Endothelial cell of umbilical vein (primary cell): Measurements from ENCODE around the gene GOLPH3. TPM values are rescaled to one million over a fixed set of nuclear protein-coding genes. Genes with fewer than 3 reads are reported as not detected.

Experiments
- BruUV-seq: library from RNA; stranded (reverse); fragments of 400-500 nt; replicated peaks from 2 replicates; lab custom pipeline; 2021; lab: Mats Ljungman, UMichigan
- CTCF ChIA-PET: fragments of 300-600, 350-600 bp; sonication (Branson Sonifier 250); formaldehyde crosslinking; loops from one replicate; lab custom pipeline; 2021; ENCODE audit warnings: antibody characterized with exemption, inconsistent platforms; lab: Charles Lee
- POLR2A ChIA-PET: fragments of 300-600, 350-600 bp; sonication (Branson Sonifier 250); formaldehyde crosslinking; loops from one replicate; lab custom pipeline; 2021; ENCODE audit warnings: antibody characterized with exemption, inconsistent platforms; lab: Charles Lee
- DNase-seq: peaks from one replicate; pipeline ENCODE4 v3.0.0-alpha.2; 2011; ENCODE audit warnings: low read depth, low spot score
- FAIRE-seq: peaks from 2 replicates; lab custom pipeline; 2011; peaks lifted over from hg19 to GRCh38; lab: Jason Lieb, UNC
- H2AFZ ChIP-seq: 2 replicates; pipeline ENCODE4 v1.6.0; 2012; ENCODE audit warnings: low read depth, low read length, control low read depth, inconsistent platforms
- H3K27ac ChIP-seq: 2 replicates; pipeline ENCODE4 v1.5.1; 2011; ENCODE audit warnings: low read depth, mild to moderate bottlenecking, control low read depth, low read length, moderate library complexity; ENCODE audit not compliant: insufficient read depth
- H3K27me3 ChIP-seq, 2 experiments: 2 replicates each; pipeline versions ENCODE4 v1.6.0 to v1.6.1; 2011; ENCODE audit warnings: low read length in 2 of 2, mixed read lengths in 1 of 2; ENCODE audit not compliant: control insufficient read depth in 2 of 2, insufficient read depth in 2 of 2
- H3K36me3 ChIP-seq, 2 experiments: 2 replicates in 1 of 2; 3 replicates in 1 of 2; pipeline ENCODE4 v1.5.1; 2011; ENCODE audit warnings: low read length in 2 of 2, mild to moderate bottlenecking in 1 of 2, moderate library complexity in 1 of 2; ENCODE audit not compliant: control insufficient read depth in 2 of 2, insufficient read depth in 2 of 2; ENCODE audit errors: extremely low read depth in 1 of 2
- H3K4me1 ChIP-seq: 3 replicates; pipeline ENCODE4 v1.5.1; 2011; ENCODE audit warnings: mild to moderate bottlenecking, low read length; ENCODE audit not compliant: control insufficient read depth, insufficient read depth; ENCODE audit errors: extremely low read depth
- H3K4me2 ChIP-seq: 2 replicates; pipeline ENCODE4 v1.6.1; 2011; ENCODE audit warnings: low read length, control low read depth, mixed read lengths; ENCODE audit not compliant: insufficient read depth
- H3K4me3 ChIP-seq, 3 experiments: fragments of 200-600 bp in 1 of 3; sonication (generic), shearing (Covaris generic) in 1 of 3; replicated peaks in 1 of 3; 2 replicates each; pipeline ENCODE4 v1.5.1; 2011 to 2016; ENCODE audit warnings: control low read depth in 3 of 3, low read length in 3 of 3, mild to moderate bottlenecking in 2 of 3, inconsistent platforms in 1 of 3, low read depth in 1 of 3, moderate library complexity in 1 of 3; ENCODE audit not compliant: insufficient read depth in 1 of 3
- H3K79me2 ChIP-seq: 2 replicates; pipeline ENCODE4 v1.6.0; 2012; ENCODE audit warnings: low read length, inconsistent platforms; ENCODE audit not compliant: control insufficient read depth, insufficient read depth
- H3K9ac ChIP-seq: replicated peaks from 2 replicates; pipeline ENCODE3; 2011; ENCODE audit warnings: low read length, control low read depth; ENCODE audit not compliant: insufficient read depth; ENCODE audit errors: extremely low read depth
- H3K9me1 ChIP-seq: replicated peaks from 3 replicates; pipeline ENCODE4 v1.6.0; 2011; ENCODE audit warnings: mild to moderate bottlenecking, low read length; ENCODE audit not compliant: control insufficient read depth, insufficient read depth; ENCODE audit errors: extremely low read depth
- H3K9me3 ChIP-seq: replicated peaks from 2 replicates; pipeline ENCODE4 v1.5.1; 2012; ENCODE audit warnings: low read length, inconsistent platforms; ENCODE audit not compliant: control insufficient read depth, insufficient read depth
- H4K20me1 ChIP-seq: replicated peaks from 2 replicates; pipeline ENCODE3; 2011; ENCODE audit warnings: mild to moderate bottlenecking, low read length; ENCODE audit not compliant: control insufficient read depth, insufficient read depth; ENCODE audit errors: extremely low read depth
- EZH2 ChIP-seq: IDR thresholded peaks from 2 replicates; pipeline ENCODE4 v1.6.1; 2012; ENCODE audit warnings: borderline replicate concordance, low read depth, mild to moderate bottlenecking, moderate library complexity, low read length, inconsistent platforms; ENCODE audit not compliant: severe bottlenecking
- GATA2 ChIP-seq: IDR thresholded peaks from 2 replicates; pipeline ENCODE4 v1.7.0; 2011; ENCODE audit warnings: low read depth, mild to moderate bottlenecking, moderate library complexity, mixed read lengths, low read length; ENCODE audit not compliant: insufficient read length, insufficient read depth
- JUN ChIP-seq: IDR thresholded peaks from 2 replicates; pipeline ENCODE4 v1.6.1; 2011; ENCODE audit warnings: borderline replicate concordance, low read depth; ENCODE audit not compliant: insufficient read length, insufficient read depth
- MYC ChIP-seq: IDR thresholded peaks from one replicate; pipeline ENCODE4 v1.6.1; 2011; ENCODE audit warnings: mild to moderate bottlenecking, low read depth, low read length
- POLR2AphosphoS5 ChIP-seq: IDR thresholded peaks from 2 replicates; pipeline ENCODE4 v1.6.1; 2012; ENCODE audit warnings: low read depth, mild to moderate bottlenecking, control low read depth, low read length, moderate library complexity; ENCODE audit not compliant: insufficient read depth
- dilution Hi-C: fragments of 300-500 bp; cut with MboI; formaldehyde crosslinking; loops from one replicate; pipeline ENCODE4 v1.15.0; 2019; ENCODE audit warnings: low sequenced_read_pairs; ENCODE audit not compliant: extremely low pct_ligation_motif_present
- intact Hi-C: fragments of 100-400 bp; cut with micrococcal nuclease; formaldehyde crosslinking; loops from one replicate; pipeline ENCODE4 v1.10.0; 2022
- polyA plus RNA-seq, 4 experiments: library from polyadenylated mRNA; depleted of rRNA in 3 of 4; stranded (reverse) in 3 of 4; unstranded in 1 of 4; fragments of >200 nt; gene quantifications; 2 replicates each; pipeline versions ENCODE4 v1.2.1 to v1.2.3, GENCODE V29; 2011 to 2012; ENCODE audit warnings: missing spikeins in 1 of 4
- total RNA-seq: library from RNA; stranded (reverse); gene quantifications from 2 replicates; pipeline ENCODE4 v1.2.3, GENCODE V29; 2021
- TF ChIP-seq, protein P1 (sequence below), 2 donors: IDR thresholded peaks; 1 replicate in 1 of 2; 2 replicates in 1 of 2; pipeline ENCODE4 v1.5.1; 2011; ENCODE audit warnings: low read length in 2 of 2, mild to moderate bottlenecking in 2 of 2, moderate library complexity in 2 of 2, control low read depth in 1 of 2, inconsistent platforms in 1 of 2, low read depth in 1 of 2; ENCODE audit not compliant: insufficient read depth in 1 of 2; ENCODE audit errors: extremely low read depth in 1 of 2
- TF ChIP-seq, protein P2 (sequence below): IDR thresholded peaks from 2 replicates; pipeline ENCODE4 v1.6.1; 2011; ENCODE audit not compliant: insufficient read depth, insufficient read length

The GOLPH3 gene
- total and polyA plus RNA-seq, 2 donors (not counting 3 experiments of a cell fraction or from before 2014, with no cell fraction given) = 38.1 to 70.2 TPM

DNA sequence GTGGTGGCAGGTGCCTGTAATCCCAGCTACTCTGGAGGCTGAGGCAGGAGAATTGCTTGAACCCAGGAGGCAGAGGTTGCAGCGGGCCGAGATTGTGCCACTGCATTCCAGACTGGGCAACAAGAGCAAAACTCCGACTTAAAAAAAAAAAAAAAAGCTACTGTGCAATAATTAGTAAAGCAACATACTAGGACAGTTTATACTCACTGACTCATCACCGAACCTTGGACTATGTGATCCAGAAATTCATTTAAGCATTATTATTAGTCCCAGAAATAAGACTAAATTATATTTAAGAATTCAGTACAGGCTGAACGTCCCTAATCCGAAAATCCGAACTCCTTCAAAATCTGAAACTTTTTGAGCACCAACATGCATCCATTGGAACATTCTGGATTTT, 37.8 kb downstream of the GOLPH3 start:
- H3K4me1 ChIP-seq = no peaks in the 10 kb centered on the region
- intact Hi-C loops = no loop called here
- no peak overlapping the region for H3K27ac ChIP-seq
- dilution Hi-C loops = no loop called here
- peaks cover under 1% of the 10 kb centered on the region for H4K20me1 ChIP-seq
- POLR2A ChIA-PET = no interaction called here
- CTCF ChIA-PET = interaction anchor here (0.7 to 1.6 kb wide), 2 partner anchors 10 to 44 kb away, joined by 3 to 7 read pairs; no protein-coding TSS in a partner anchor
- H3K9ac ChIP-seq = no peak overlapping the region
- no peak overlapping the region for H2AFZ ChIP-seq
- FAIRE-seq (no peak), DNase-seq (no peak)
- no peak overlapping the region for H3K4me2 ChIP-seq
- no peaks in the 10 kb centered on the region for H3K9me3 ChIP-seq
- TF ChIP-seq GATA2 = no peak
- no peak for TF ChIP-seq POLR2AphosphoS5
- TF ChIP-seq, protein P1, sequence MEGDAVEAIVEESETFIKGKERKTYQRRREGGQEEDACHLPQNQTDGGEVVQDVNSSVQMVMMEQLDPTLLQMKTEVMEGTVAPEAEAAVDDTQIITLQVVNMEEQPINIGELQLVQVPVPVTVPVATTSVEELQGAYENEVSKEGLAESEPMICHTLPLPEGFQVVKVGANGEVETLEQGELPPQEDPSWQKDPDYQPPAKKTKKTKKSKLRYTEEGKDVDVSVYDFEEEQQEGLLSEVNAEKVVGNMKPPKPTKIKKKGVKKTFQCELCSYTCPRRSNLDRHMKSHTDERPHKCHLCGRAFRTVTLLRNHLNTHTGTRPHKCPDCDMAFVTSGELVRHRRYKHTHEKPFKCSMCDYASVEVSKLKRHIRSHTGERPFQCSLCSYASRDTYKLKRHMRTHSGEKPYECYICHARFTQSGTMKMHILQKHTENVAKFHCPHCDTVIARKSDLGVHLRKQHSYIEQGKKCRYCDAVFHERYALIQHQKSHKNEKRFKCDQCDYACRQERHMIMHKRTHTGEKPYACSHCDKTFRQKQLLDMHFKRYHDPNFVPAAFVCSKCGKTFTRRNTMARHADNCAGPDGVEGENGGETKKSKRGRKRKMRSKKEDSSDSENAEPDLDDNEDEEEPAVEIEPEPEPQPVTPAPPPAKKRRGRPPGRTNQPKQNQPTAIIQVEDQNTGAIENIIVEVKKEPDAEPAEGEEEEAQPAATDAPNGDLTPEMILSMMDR (IDR thresholded peaks at IDR 0.05; ENCODE audit: extremely low read depth in 1 of 2, insufficient read depth in 1 of 2, low read depth in 1 of 2, low read length in 2 of 2) = no peak
- no peak for TF ChIP-seq JUN
- H3K9me1 ChIP-seq = no peaks in the 10 kb centered on the region
- no peak overlapping the region for H3K4me3 ChIP-seq
- H3K36me3 ChIP-seq = peaks cover 4 to 12% of the 10 kb centered on the region in 2 experiments
- H3K27me3 ChIP-seq = no peaks in the 10 kb centered on the region
- peaks cover 46% of the 10 kb centered on the region for H3K79me2 ChIP-seq
- BruUV-seq = no TSS peak

DNA sequence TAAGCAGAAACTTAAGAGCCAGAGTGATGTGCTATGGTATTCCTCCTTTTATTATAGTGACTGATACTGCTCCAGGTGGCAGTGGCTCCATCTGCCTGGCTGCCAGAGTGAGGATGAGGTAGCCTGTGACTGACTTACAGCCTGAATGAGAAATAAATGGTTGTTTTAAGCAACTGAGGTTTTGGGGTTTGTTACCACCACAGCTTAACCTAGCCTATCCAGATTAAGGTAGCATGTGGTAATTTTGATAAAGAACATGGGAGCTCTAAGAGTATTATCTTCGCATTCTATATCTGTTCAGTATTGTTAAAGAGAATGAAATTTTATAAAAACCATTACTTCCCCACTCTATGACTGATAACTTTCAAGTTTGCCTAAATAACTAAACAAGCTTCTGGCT, 39.0 kb downstream of the GOLPH3 start:
- H2AFZ ChIP-seq = no peak overlapping the region
- dilution Hi-C loops = no loop called here
- H4K20me1 ChIP-seq = peaks cover 5% of the 10 kb centered on the region
- no peaks in the 10 kb centered on the region for H3K4me1 ChIP-seq
- no peaks in the 10 kb centered on the region for H3K9me1 ChIP-seq
- ChIA-PET CTCF (interaction anchor here (0.9 to 1.0 kb wide), 3 partner anchors 8 to 193 kb away, joined by 4 to 6 read pairs (median 4); no protein-coding TSS in a partner anchor), POLR2A (no interaction called here)
- no peaks in the 10 kb centered on the region for H3K27me3 ChIP-seq
- TF ChIP-seq GATA2 (no peak), MYC (no peak), EZH2 (no peak), POLR2AphosphoS5 (no peak), JUN (no peak)
- TF ChIP-seq, protein P2, sequence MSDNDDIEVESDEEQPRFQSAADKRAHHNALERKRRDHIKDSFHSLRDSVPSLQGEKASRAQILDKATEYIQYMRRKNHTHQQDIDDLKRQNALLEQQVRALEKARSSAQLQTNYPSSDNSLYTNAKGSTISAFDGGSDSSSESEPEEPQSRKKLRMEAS = no peak
- FAIRE-seq (no peak), DNase-seq (no peak)
- peaks cover 51% of the 10 kb centered on the region for H3K79me2 ChIP-seq
- H3K27ac ChIP-seq = no peak overlapping the region
- no peak overlapping the region for H3K9ac ChIP-seq
- H3K4me2 ChIP-seq = no peak overlapping the region
- H3K9me3 ChIP-seq = no peaks in the 10 kb centered on the region
- no peak overlapping the region for H3K4me3 ChIP-seq
- peaks cover 4 to 12% of the 10 kb centered on the region in 2 experiments for H3K36me3 ChIP-seq
- intact Hi-C loops = no loop called here
- no TSS peak for BruUV-seq
